Colonic mucosa (tissue), 4 donors: ENCODE results near the gene GSE1. TPM values are rescaled to one million over a fixed set of nuclear protein-coding genes. Genes with fewer than 3 reads are reported as not detected.

Experiments used
- DNase-seq: peaks from one replicate; pipeline ENCODE4 v3.0.0-alpha.2; 2020
- H3K27ac ChIP-seq: fragments of 200-600 bp; one replicate; pipeline ENCODE4 v1.8.0; 2021
- H3K27me3 ChIP-seq: fragments of 200-600 bp; one replicate; pipeline ENCODE4 v1.8.0; 2021
- H3K36me3 ChIP-seq: fragments of 200-600 bp; one replicate; pipeline ENCODE4 v1.8.0; 2021
- H3K4me1 ChIP-seq: fragments of 200-600 bp; one replicate; pipeline ENCODE4 v1.8.0; 2021; ENCODE audit warnings: mild to moderate bottlenecking
- H3K4me3 ChIP-seq: fragments of 200-600 bp; one replicate; pipeline ENCODE4 v1.8.0; 2021
- H3K9ac ChIP-seq, 2 donors: one replicate each; pipeline ENCODE4 v1.7.0; 2013; ENCODE audit warnings: control low read depth in 2 of 2, low read depth in 2 of 2, low read length in 2 of 2
- H3K9me3 ChIP-seq: fragments of 200-600 bp; one replicate; pipeline ENCODE4 v1.8.0; 2021
- CTCF ChIP-seq: fragments of 200-600 bp; IDR thresholded peaks from one replicate; pipeline ENCODE4 v1.8.0; 2022; ENCODE audit warnings: antibody characterized with exemption, mild to moderate bottlenecking
- intact Hi-C: fragments of 100-400 bp; cut with DNase I; formaldehyde crosslinking; loops from one replicate; pipeline ENCODE4 v1.14.1; 2022
- total RNA-seq, 2 donors: library from RNA; stranded (reverse); fragmentation: NEBNext Ultra II Directional in 1 of 2; extraction: Animal tissue kit (Norgen Biotek cat#: 25700) in 1 of 2; gene quantifications; one replicate each; pipeline ENCODE4 v1.2.1, GENCODE V29; 2021
- donor health status: healthy.
- donor health status: DM: no; HTN: no; CAD: no.
- donor health status: DM: no; HTN: no; CAD: no.

The GSE1 gene
- total RNA-seq, 2 donors from 2014 or later, result 79.2 to 103 TPM

GRCh38 chr16:85717393-85718152 lies 104.5 kb downstream of the GSE1 start:
- Histone ChIP-seq H3K9ac (no peak overlapping the region), H3K4me3 (no peak overlapping the region), H3K4me1 (no peaks in the 10 kb centered on the region), H3K36me3 (no peaks in the 10 kb centered on the region), H3K27me3 (no peaks in the 10 kb centered on the region), H3K27ac (no peak overlapping the region), H3K9me3 (no peaks in the 10 kb centered on the region)
- TF ChIP-seq CTCF, result peak; percentile 54
- DNase-seq, result peak; percentile 81
- intact Hi-C loops, result loop anchor here (2.0 to 5.0 kb wide), 3 partner anchors 40 to 295 kb away; no protein-coding TSS in a partner anchor

- Histone ChIP-seq H3K9ac (no peak overlapping the region), H3K27me3 (no peaks in the 10 kb centered on the region), H3K4me3 (no peak overlapping the region), H3K27ac (no peak overlapping the region), H3K4me1 (no peaks in the 10 kb centered on the region), H3K9me3 (no peaks in the 10 kb centered on the region), H3K36me3 (no peaks in the 10 kb centered on the region)
- DNase-seq, result no peak
- intact Hi-C loops, result loop anchor here (5.0 kb wide), 2 partner anchors 41 to 296 kb away; no protein-coding TSS in a partner anchor
- TF ChIP-seq CTCF, result no peak
These were observed 105.0 kb downstream of the GSE1 start for GRCh38 chr16:85718153-85718477.

GRCh38 chr16:85718682-85719081 lies 105.6 kb downstream of the GSE1 start:
- Histone ChIP-seq H3K27ac (no peak overlapping the region), H3K4me1 (no peaks in the 10 kb centered on the region), H3K9ac (no peak overlapping the region), H3K36me3 (no peaks in the 10 kb centered on the region), H3K27me3 (no peaks in the 10 kb centered on the region), H3K9me3 (no peaks in the 10 kb centered on the region), H3K4me3 (no peak overlapping the region)
- peak; percentile 30 for TF ChIP-seq CTCF
- intact Hi-C loops, result loop anchor here (5.0 kb wide), 2 partner anchors 41 to 296 kb away; no protein-coding TSS in a partner anchor
- DNase-seq, result peak; percentile 40

- no peak overlapping the region for H3K4me3 ChIP-seq
- H3K27ac ChIP-seq, result no peak overlapping the region
- H3K9ac ChIP-seq, result no peak overlapping the region
- no peaks in the 10 kb centered on the region for H3K27me3 ChIP-seq
- no peak for TF ChIP-seq CTCF
- intact Hi-C loops, result loop anchor here (5.0 kb wide), 2 partner anchors 42 to 297 kb away; no protein-coding TSS in a partner anchor
- H3K36me3 ChIP-seq, result no peaks in the 10 kb centered on the region
- DNase-seq, result no peak
- H3K9me3 ChIP-seq, result no peaks in the 10 kb centered on the region
- H3K4me1 ChIP-seq, result no peaks in the 10 kb centered on the region
These were observed 106.6 kb downstream of the GSE1 start for GRCh38 chr16:85719605-85720301.

- no peak for TF ChIP-seq CTCF
- Histone ChIP-seq H3K36me3 (no peaks in the 10 kb centered on the region), H3K27me3 (no peaks in the 10 kb centered on the region), H3K4me3 (no peak overlapping the region), H3K27ac (no peak overlapping the region), H3K9me3 (no peaks in the 10 kb centered on the region), H3K9ac (no peak overlapping the region), H3K4me1 (no peaks in the 10 kb centered on the region)
- intact Hi-C loops, result no loop called here
- peak; percentile 52 for DNase-seq
These were observed 107.1 kb downstream of the GSE1 start for GRCh38 chr16:85720302-85720637.
